Coronary artery (tissue), 2 donors: ENCODE measurements around the gene HOXA10.

ENCODE experiments used
- DNase-seq: peaks from one replicate; pipeline ENCODE4 v3.0.0-alpha.2; 2017; ENCODE audit warnings: low spot score
- H3K27ac ChIP-seq, 2 donors: fragments of 200-600 bp; sonication (generic); one replicate each; pipeline ENCODE4 v1.5.1; 2016 to 2019
- H3K4me3 ChIP-seq: fragments of 200-600 bp; sonication (generic); 2 replicates; pipeline ENCODE4 v1.5.1; 2016; ENCODE audit warnings: mild to moderate bottlenecking, moderate library complexity
- TF ChIP-seq, protein P1 (sequence below): fragments of 200-600 bp; sonication (generic); IDR thresholded peaks from one replicate; pipeline ENCODE4 v1.5.1; 2019; ENCODE audit warnings: antibody characterized with exemption

HOXA10 gene

DNA sequence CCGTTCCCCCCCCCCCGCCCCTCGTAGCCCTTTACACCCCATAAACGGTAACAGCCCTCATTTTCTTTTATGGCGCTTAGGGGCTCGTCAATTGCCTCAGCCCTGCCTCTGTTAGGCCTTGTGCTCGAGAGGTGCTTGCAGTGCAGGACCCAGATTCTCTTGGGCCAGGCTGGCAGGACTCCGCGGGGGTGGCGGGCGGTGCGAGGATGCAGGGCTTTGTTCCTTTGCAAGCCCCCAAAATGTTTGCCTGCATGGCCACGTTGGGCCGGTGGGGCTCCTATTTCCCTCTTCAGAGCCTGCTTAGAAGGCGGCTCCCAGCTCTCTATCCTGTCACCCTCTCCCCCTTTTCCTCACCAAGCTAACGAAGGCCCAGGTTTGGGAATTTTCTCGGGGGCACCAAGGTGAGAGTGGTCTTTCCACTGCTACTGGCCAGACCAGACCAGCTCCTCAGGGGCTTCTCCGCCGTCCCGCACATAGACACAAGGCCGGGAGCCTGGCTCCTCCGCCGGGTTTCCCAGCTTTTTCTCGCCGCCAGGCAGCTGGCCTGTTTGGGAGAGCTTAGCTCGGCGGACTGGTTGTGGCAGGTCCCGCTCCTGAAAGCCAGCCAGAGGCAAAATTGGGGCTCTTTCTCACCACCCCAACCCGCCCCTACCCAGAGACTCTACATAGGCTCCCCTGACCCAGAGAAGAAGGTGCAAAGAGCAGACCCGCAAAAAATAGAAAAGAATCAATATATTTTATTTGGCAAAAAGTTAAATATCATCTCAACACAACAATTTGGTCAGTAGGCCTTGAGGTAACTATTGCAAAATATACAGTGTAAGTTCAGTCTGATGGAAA is 12.2 kb downstream of the HOXA10 start:
- no peak for DNase-seq
- H3K4me3 ChIP-seq: peak overlapping the region; percentile 68
- TF ChIP-seq, protein P1, sequence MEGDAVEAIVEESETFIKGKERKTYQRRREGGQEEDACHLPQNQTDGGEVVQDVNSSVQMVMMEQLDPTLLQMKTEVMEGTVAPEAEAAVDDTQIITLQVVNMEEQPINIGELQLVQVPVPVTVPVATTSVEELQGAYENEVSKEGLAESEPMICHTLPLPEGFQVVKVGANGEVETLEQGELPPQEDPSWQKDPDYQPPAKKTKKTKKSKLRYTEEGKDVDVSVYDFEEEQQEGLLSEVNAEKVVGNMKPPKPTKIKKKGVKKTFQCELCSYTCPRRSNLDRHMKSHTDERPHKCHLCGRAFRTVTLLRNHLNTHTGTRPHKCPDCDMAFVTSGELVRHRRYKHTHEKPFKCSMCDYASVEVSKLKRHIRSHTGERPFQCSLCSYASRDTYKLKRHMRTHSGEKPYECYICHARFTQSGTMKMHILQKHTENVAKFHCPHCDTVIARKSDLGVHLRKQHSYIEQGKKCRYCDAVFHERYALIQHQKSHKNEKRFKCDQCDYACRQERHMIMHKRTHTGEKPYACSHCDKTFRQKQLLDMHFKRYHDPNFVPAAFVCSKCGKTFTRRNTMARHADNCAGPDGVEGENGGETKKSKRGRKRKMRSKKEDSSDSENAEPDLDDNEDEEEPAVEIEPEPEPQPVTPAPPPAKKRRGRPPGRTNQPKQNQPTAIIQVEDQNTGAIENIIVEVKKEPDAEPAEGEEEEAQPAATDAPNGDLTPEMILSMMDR: no peak
- no peak overlapping the region for H3K27ac ChIP-seq

DNA sequence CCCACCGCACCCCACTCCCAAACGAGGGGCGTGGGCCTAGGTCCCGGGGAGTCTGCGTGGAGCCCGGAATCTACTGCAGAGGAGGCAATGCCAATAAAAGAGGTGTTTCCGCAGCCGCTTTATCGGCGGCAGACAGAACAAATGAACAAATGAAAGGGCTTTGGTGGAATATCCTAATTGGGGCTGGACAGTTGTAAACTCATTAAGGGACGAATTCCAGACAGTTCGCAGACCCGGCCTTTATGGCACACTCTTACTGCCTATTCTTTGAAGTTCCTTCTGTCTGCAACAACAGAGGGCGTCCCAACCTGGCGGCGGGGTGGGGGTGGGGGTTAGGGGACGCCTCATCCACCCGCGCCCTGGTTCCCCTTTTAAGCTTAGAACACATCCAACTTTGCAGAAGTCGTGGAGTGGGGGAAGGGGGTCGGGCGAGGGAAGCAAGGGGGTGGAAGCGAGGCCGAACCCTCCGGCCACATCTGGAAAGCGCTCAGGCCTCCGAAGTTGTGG is 12.9 kb downstream of the HOXA10 start:
- Histone ChIP-seq H3K4me3 (peak overlapping the region; percentile 68), H3K27ac (no peak overlapping the region)
- TF ChIP-seq, protein P1: peak; percentile 8
- DNase-seq: no peak

DNA sequence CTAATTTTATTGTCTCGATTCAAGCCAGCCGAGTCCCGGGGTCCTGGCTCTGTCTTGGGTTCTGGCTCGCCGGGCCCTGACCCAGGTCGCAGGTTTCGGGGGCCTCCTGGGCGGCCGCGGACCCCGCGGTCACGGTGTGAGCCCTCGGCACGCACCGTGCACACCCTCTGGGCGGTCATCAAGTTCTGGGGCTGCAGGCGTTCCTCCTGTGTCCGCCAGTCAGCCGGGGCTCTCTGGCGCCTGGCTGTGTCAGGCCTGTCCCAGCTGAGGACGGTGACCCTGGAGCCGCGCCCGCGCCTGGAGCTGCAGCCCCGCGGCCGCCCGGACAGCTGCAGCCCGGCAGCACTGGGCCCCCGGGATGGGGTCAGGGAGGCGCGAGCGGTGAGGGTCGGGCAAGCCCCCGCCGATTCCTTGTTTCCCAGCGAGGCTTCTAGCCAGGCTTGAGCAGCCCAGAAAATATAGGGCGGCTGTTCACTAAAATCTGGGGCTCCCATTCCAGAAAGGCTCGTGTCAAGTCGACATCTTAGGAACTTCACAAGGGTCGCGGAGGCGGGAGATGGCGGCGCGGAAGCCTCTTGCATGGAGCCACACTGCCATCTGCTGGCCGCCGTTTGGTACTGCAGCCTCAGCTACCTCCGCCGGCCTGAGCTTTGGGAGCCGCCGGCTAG is 13.4 kb downstream of the HOXA10 start:
- Histone ChIP-seq H3K27ac (no peak overlapping the region), H3K4me3 (peak overlapping the region; percentile 68)
- TF ChIP-seq, protein P1: peak; percentile 98
- DNase-seq: peak; percentile 85

- TF ChIP-seq, protein P1: no peak
- no peak for DNase-seq
- Histone ChIP-seq H3K4me3 (peak overlapping the region; percentile 68), H3K27ac (no peak overlapping the region)
Observed at GRCh38 chr7:27160145-27160545, 14.0 kb downstream of the HOXA10 start.

- no peak for DNase-seq
- peak overlapping the region; percentile 68 for H3K4me3 ChIP-seq
- TF ChIP-seq, protein P1: no peak
- no peak overlapping the region for H3K27ac ChIP-seq
Observed at GRCh38 chr7:27159266-27160144, 14.6 kb downstream of the HOXA10 start.

GRCh38 chr7:27158436-27159265 is 15.5 kb downstream of the HOXA10 start:
- Histone ChIP-seq H3K27ac (no peak overlapping the region), H3K4me3 (no peak overlapping the region)
- no peak for DNase-seq
- TF ChIP-seq, protein P1: no peak
